Common myeloid progenitor, CD34-positive (primary cell): ENCODE results near the gene TMPRSS6.
A peak's percentile ranks its signal among the peaks of the same experiment; 100 is the strongest.

Experiments
- CTCF ChIA-PET: fragments of 350-600 bp; sonication (Branson Sonifier 250); formaldehyde crosslinking; loops from one replicate; lab custom pipeline; 2021; ENCODE audit warnings: antibody characterized with exemption; lab: Charles Lee
- POLR2A ChIA-PET: fragments of 350-600 bp; sonication (Branson Sonifier 250); formaldehyde crosslinking; loops from one replicate; lab custom pipeline; 2021; ENCODE audit warnings: antibody characterized with exemption; lab: Charles Lee
- DNase-seq, 3 donors: peaks; one replicate each; pipeline versions ENCODE4 v3.0.0 to v3.0.0-alpha.2; 2013
- H3K27ac ChIP-seq, 2 experiments: 1 replicate in 1 of 2; 2 replicates in 1 of 2; pipeline ENCODE4 v1.7.0; 2013; ENCODE audit warnings: inconsistent platforms in 2 of 2, low read length in 2 of 2, mild to moderate bottlenecking in 2 of 2, low read depth in 1 of 2, moderate library complexity in 1 of 2; ENCODE audit not compliant: severe bottlenecking in 2 of 2, insufficient read depth in 1 of 2, poor library complexity in 1 of 2
- H3K27me3 ChIP-seq, 5 experiments: replicated peaks in 2 of 5; 1 replicate in 3 of 5; 2 replicates in 2 of 5; pipeline versions ENCODE4 v1.6.1 to v1.7.0; 2013; ENCODE audit warnings: low read length in 4 of 5, mild to moderate bottlenecking in 2 of 5, moderate library complexity in 2 of 5, inconsistent platforms in 1 of 5; ENCODE audit not compliant: insufficient read depth in 5 of 5, control insufficient read depth in 4 of 5
- H3K36me3 ChIP-seq, 4 experiments: 1 replicate in 2 of 4; 2 replicates in 2 of 4; pipeline versions ENCODE4 v1.6.1 to v1.7.0; 2013; ENCODE audit warnings: low read length in 3 of 4, control low read depth in 1 of 4, mild to moderate bottlenecking in 1 of 4; ENCODE audit not compliant: control insufficient read depth in 4 of 4, insufficient read depth in 4 of 4
- H3K4me1 ChIP-seq, 4 experiments: 1 replicate in 3 of 4; 2 replicates in 1 of 4; pipeline versions ENCODE4 v1.6.1 to v1.7.1; 2013; ENCODE audit warnings: low read length in 3 of 4, mild to moderate bottlenecking in 3 of 4, control low read depth in 1 of 4, inconsistent platforms in 1 of 4, moderate library complexity in 1 of 4; ENCODE audit not compliant: control insufficient read depth in 4 of 4, insufficient read depth in 4 of 4; ENCODE audit errors: control extremely low read depth in 1 of 4
- H3K4me3 ChIP-seq, 7 experiments: 1 replicate in 4 of 7; 2 replicates in 3 of 7; pipeline versions ENCODE4 v1.5.1 to v1.7.0; 2013; ENCODE audit warnings: mild to moderate bottlenecking in 7 of 7, low read length in 6 of 7, moderate library complexity in 6 of 7, inconsistent platforms in 2 of 7, low read depth in 2 of 7, control low read depth in 1 of 7; ENCODE audit not compliant: insufficient read depth in 4 of 7, control insufficient read depth in 1 of 7; ENCODE audit errors: extremely low read depth in 1 of 7
- H3K9me3 ChIP-seq, 5 experiments: 1 replicate in 4 of 5; 2 replicates in 1 of 5; pipeline versions ENCODE4 v1.6.1 to v1.7.1; 2013; ENCODE audit warnings: low read length in 4 of 5, mild to moderate bottlenecking in 2 of 5, inconsistent platforms in 1 of 5, low read depth in 1 of 5, moderate library complexity in 1 of 5; ENCODE audit not compliant: control insufficient read depth in 4 of 5, insufficient read depth in 2 of 5; ENCODE audit errors: control extremely low read depth in 1 of 5
- WGBS: methylation state at CpG from one replicate; pipeline ENCODE4 v1.1.5; 2013; ENCODE audit not compliant: insufficient coverage; 5-methylcytosine and 5-hydroxymethylcytosine counted together

TMPRSS6 gene

DNA sequence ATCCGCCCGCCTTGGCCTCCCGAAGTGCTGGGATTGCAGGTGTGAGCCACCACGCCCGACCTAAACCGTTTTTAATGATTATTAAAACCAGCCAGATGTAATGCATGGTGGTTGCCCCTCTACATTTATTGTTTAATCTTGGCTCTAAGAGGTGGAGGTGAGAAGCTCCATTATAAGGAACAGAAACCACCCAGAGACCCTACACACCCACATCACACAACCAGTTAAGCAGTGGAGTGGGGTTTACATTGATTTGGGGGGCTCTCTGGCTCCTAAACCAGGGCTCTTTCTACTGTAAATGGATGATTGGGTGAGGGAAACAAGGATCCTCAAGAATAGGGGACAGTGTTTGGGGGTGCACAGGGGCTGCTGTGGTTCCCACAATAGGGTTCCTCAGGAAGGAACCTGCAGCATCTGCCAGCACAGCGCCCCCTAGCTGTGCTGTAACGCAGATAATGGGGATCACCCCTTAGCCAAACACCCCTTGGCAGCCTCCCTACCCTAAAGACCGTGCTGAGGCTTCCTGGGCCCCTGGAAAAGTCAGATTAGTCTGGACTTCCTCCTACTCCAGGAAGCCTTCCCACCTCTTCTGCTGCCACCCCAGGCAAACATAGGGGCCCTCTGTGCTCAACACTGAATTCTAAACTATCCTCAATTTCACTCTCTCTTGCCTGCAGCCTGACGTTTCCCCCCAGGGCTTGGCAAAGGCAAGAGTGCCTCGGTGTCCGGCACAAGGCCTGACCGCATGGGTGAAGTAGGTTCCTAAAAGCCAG, 87.6 kb downstream of the TMPRSS6 start:
- Histone ChIP-seq H3K9me3 (no peaks in the 10 kb centered on the region), H3K4me3 (no peak overlapping the region), H3K27ac (no peak overlapping the region), H3K36me3 (peaks cover 5 to 42% (median 17%) of the 10 kb centered on the region in 4 experiments), H3K27me3 (peaks cover 0 to 3% (median 0%) of the 10 kb centered on the region in 5 experiments), H3K4me1 (peaks cover 3 to 38% (median 18%) of the 10 kb centered on the region in 4 experiments)
- ChIA-PET CTCF (interaction anchor here (0.8 to 5.5 kb wide), 9 partner anchors 10 to 193 kb away, joined by 3 to 39 read pairs (median 4); a partner anchor contains a TSS), POLR2A (no interaction called here)
- WGBS = 49% methylated on average over 7 of the region's 13 CpGs
- peak; percentile 73 to 81 (median 75) for DNase-seq

DNA sequence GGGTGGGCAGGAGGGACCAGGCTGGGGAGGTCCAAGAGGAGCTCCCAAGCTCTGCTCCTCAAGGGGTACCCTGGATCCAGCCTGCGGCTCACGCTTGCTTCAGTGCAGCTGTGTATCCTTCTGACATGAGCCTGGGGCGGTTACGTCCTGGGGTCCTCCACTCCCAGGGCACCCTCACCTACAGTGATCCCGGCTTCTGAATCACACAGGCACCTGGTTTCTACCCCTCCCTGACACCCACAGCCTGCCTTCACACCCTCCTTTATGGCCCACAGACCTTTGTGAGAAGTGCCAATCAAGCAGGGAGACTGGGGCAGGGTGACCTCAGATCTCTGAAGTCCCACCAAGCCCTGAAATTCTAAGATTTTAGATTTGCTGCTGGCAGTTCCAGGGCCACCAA, 88.5 kb downstream of the TMPRSS6 start:
- H3K4me1 ChIP-seq = peaks cover 3 to 38% (median 18%) of the 10 kb centered on the region in 4 experiments
- ChIA-PET POLR2A (no interaction called here), CTCF (interaction anchor here (0.8 to 5.5 kb wide), 11 partner anchors 11 to 239 kb away, joined by 3 to 39 read pairs (median 4); partner anchors contain the start of gene KCTD17)
- H3K9me3 ChIP-seq = no peaks in the 10 kb centered on the region
- H3K27me3 ChIP-seq = peaks cover 0 to 3% (median 0%) of the 10 kb centered on the region in 5 experiments
- no peak overlapping the region for H3K27ac ChIP-seq
- H3K36me3 ChIP-seq = peaks cover 5 to 40% (median 13%) of the 10 kb centered on the region in 4 experiments
- whole genome bisulfite sequencing = 97% methylated on average over 5 of the region's 5 CpGs
- no peak overlapping the region for H3K4me3 ChIP-seq
- no peak for DNase-seq

DNA sequence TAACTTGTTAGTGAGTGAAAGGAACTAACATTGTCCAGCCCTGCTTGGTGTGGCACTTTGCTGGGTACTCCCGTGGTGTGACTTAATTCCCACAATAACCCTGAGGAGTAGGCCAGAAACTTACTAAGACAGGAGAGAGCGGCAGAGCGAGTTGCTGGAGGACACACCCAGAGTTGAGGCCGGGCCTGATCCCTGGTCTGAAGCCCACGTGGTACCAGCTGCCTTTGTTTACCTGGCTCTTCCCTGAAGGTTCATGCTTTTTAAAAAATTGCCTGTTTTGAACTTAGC, 89.4 kb downstream of the TMPRSS6 start:
- Histone ChIP-seq H3K4me3 (peak overlapping the region; percentile 58 to 91 (median 80)), H3K9me3 (no peaks in the 10 kb centered on the region), H3K4me1 (peaks cover 3 to 38% (median 18%) of the 10 kb centered on the region in 4 experiments), H3K27me3 (peaks cover 0 to 3% (median 0%) of the 10 kb centered on the region in 5 experiments), H3K27ac (peak overlapping the region in 1 of 2 experiments; percentile 70), H3K36me3 (peaks cover 1 to 31% (median 6%) of the 10 kb centered on the region in 4 experiments)
- POLR2A ChIA-PET = no interaction called here
- CTCF ChIA-PET = interaction anchor here (0.7 to 5.5 kb wide), 7 partner anchors 12 to 238 kb away, joined by 3 to 39 read pairs (median 3); partner anchors contain the start of gene KCTD17
- WGBS = 0% methylated on average over 4 of the region's 5 CpGs
- no peak for DNase-seq

DNA sequence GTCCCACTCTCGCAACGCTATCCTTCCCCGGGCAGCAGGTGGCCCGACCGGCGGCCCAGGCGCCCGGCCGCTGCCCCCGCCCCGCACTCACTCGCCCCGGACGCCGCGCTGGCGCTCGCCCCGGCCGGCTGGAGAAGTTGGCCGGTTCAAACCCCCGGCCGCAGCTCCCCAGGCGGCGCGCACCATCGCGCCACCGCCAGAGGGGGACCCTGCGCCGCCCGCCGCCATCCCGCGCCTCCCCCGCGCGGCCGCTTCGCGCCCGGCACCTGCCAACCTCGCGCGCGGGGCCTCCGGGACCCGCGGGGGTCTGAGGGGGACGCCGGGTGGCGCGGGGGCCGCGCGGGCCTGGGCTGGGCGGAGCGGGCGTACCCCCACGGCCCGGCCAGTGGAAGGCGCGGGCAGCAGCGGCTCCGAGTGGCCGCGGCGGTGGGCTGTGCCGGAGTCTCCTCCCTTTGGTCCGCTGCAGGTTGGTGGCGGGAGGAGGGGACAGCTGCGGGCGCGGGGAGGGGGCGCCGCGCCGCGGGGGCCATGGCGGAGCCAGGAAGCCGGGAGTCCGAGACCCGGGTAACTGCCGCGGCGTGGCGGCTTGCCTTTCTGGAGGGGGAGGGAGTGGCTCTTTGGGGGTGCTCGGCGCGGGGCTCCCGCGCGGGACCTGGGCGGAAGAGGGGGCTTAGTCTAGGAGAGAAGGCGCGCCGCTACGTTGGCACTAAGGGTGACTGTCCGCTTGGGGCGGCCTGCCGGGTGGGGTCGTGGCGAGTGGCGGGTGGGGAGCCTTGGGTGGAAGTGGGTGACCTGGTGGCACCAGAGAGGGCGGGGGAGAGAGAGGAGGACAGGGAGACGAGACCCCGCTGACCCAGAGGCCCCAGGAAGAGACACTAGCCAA, 90.0 kb downstream of the TMPRSS6 start, which contains the start of the genes MPST and TST:
TSS of gene MPST (plus strand) at position 434 of the 883 bp plus-strand sequence. CDS start at position 529, 95 bp downstream.
TSS of gene TST (minus strand) at position 139 of the 883 bp plus-strand sequence. CDS start 715 bp downstream, outside the sequence.
- Histone ChIP-seq H3K4me3 (peak within 1 kb of the TSS; percentile 58 to 91 (median 80)), H3K36me3 (peaks cover 0 to 26% (median 2%) of the 10 kb centered on the region in 4 experiments), H3K9me3 (no peaks in the 10 kb centered on the region), H3K27me3 (peaks cover 0 to 3% (median 0%) of the 10 kb centered on the region in 5 experiments), H3K4me1 (peaks cover 3 to 38% (median 18%) of the 10 kb centered on the region in 4 experiments), H3K27ac (peak within 1 kb of the TSS in 1 of 2 experiments; percentile 70)
- DNase-seq = peak; percentile 36 to 69 (median 60)
- WGBS = under 1% methylated on average over 73 of the region's 107 CpGs
- POLR2A ChIA-PET = interaction anchor here (0.9 kb wide), 1 partner anchor 17 kb away, joined by 3 read pairs; no protein-coding TSS in a partner anchor
- CTCF ChIA-PET = interaction anchor here (0.7 to 5.5 kb wide), 11 partner anchors 11 to 238 kb away, joined by 3 to 39 read pairs (median 3); partner anchors contain the start of gene KCTD17

DNA sequence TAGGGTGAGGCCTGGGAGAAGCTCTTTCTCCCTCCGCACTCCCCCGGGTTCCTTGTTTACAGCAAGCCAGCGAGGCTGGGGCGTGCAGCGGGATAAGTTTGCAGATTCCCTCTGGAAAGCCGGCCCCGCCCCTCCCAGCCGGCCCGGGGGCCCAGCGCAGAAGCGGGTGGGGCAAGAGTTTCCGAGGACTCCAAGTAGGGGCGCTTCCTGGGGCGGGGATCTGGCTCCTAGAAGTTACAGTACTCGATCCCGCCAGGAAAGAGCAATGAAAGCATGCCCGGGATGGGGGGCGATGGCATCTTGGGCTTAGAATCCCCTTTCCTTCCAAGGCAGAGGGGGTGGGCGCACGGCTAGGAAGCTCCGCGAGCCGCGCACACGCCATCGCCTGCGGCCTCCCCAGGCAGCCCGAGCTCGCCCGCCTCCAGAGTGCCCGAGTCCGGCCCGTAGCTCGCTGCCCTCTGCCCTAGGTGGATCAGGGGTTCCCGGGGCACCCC, 90.7 kb downstream of the TMPRSS6 start:
- no peak for DNase-seq
- H3K4me3 ChIP-seq = peak overlapping the region; percentile 58 to 91 (median 80)
- CTCF ChIA-PET = interaction anchor here (0.9 to 5.5 kb wide), 6 partner anchors 13 to 153 kb away, joined by 3 to 39 read pairs (median 3); no protein-coding TSS in a partner anchor
- peaks cover 3 to 38% (median 18%) of the 10 kb centered on the region in 4 experiments for H3K4me1 ChIP-seq
- 3% methylated on average over 28 of the region's 35 CpGs for WGBS
- no peaks in the 10 kb centered on the region for H3K9me3 ChIP-seq
- H3K27ac ChIP-seq = peak overlapping the region in 1 of 2 experiments; percentile 43
- peaks cover 0 to 7% (median 0%) of the 10 kb centered on the region in 5 experiments for H3K27me3 ChIP-seq
- POLR2A ChIA-PET = interaction anchor here (0.9 kb wide), 1 partner anchor 17 kb away, joined by 3 read pairs; no protein-coding TSS in a partner anchor
- peaks cover 0 to 20% (median 0%) of the 10 kb centered on the region in 4 experiments for H3K36me3 ChIP-seq
